Measurements from ENCODE around the gene HBD.

- TF ChIP-seq REST (IDR thresholded peaks at IDR 0.05) (no peak), CTCF (IDR thresholded peaks at IDR 0.05) (no peak), ELK1 (IDR thresholded peaks at IDR 0.05; ENCODE audit: low read depth, low read length) (no peak), POLR2A (IDR thresholded peaks at IDR 0.05; ENCODE audit: low read length) (no peak), MYC (IDR thresholded peaks at IDR 0.05; ENCODE audit: borderline replicate concordance, low read length) (no peak), POLR2AphosphoS2 (conservative IDR thresholded peaks at IDR 0.05; ENCODE audit: low read length) (no peak), ZSCAN20 (CRISPR knock-in tag; IDR thresholded peaks at IDR 0.05) (no peak), EP300 (IDR thresholded peaks at IDR 0.05) (no peak)
These were observed 23.0 kb upstream of the HBD start for GRCh38 chr11:5257296-5257695.

Measured in A549 (cell line).